Astrocyte of the cerebellum (primary cell): ENCODE measurements around the gene ING4.
"Not testable (repeated sequence)": the region's sequence is repeated elsewhere in the genome, so short reads cannot be mapped to it uniquely, and the experiment has no call there.

Experiments
- DNase-seq: peaks from one replicate; pipeline ENCODE4 v3.0.0-alpha.2; 2011; ENCODE audit warnings: low read depth
- H3K4me3 ChIP-seq: 2 replicates; pipeline ENCODE4 v1.5.1; 2011; ENCODE audit warnings: mild to moderate bottlenecking, low read depth, low read length, moderate library complexity
- CTCF ChIP-seq: IDR thresholded peaks from 2 replicates; pipeline ENCODE4 v1.5.1; 2012; ENCODE audit warnings: low read length, low read depth, moderate library complexity, mild to moderate bottlenecking; ENCODE audit errors: missing control alignments
- in situ Hi-C: cut with HindIII; loops from 2 replicates; pipeline ENCODE4 v1.10.0; 2017; ENCODE audit warnings: low sequenced_read_pairs

Gene ING4

DNA sequence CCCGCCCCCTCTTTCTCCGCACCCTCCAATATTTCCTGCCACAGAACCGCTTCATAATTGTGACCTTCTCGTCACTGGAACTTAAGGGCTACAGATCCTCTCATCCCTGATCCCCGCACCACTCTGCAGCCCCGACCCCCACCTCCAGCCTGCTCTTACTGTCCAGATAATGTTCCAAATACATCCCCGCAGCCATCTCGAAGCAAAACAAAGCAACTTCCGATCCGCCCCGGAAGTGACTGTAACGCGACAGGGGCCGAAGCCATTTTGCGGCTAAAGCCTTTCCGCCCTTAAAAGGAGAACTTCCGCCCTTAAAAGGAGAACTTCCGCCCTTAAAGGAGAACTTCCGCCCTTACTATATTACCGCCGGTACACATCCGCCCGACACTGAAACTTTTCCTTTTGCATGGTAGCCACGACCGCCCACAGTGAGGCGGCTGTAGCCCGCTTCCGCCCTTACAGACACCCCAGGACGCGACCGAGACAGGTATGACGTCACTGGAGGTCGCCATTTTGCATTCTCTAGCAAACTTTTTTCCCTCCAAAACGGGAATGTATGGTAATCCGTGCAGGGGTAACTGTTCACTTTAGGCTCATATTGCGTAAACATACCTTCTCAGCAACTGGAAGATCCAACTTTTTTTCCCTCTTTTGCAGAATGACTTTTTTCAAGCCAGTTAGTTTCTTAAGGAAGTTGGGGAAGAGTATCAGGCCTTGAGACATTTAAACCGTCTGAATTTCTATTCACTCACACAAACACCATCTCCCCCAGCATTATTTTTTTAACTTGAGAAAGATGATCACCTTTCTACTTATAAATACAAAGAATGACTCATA lies at the start of gene ING4:
Gene ING4 (minus strand): TSS at position 214 of the 837 bp plus-strand sequence. CDS start 18 bp downstream, at position 196.
- peak within 1 kb of the TSS; percentile 69 for H3K4me3 ChIP-seq
- in situ Hi-C loops: no loop called here
- peak; percentile 97 for DNase-seq
- TF ChIP-seq CTCF: no peak

GRCh38 chr12:6708960-6709394 lies 46.1 kb upstream of the ING4 start:
- H3K4me3 ChIP-seq: no peak overlapping the region
- TF ChIP-seq CTCF: no peak
- no peak for DNase-seq
- in situ Hi-C loops: no loop called here

GRCh38 chr12:6708351-6708750 lies 45.4 kb upstream of the ING4 start:
- in situ Hi-C loops, DNase-seq, H3K4me3 ChIP-seq: not testable (repeated sequence)

- no peak for TF ChIP-seq CTCF
- no peak for DNase-seq
- no peak overlapping the region for H3K4me3 ChIP-seq
- in situ Hi-C loops: no loop called here
These were observed 40.7 kb upstream of the ING4 start for GRCh38 chr12:6703631-6704030.

DNA sequence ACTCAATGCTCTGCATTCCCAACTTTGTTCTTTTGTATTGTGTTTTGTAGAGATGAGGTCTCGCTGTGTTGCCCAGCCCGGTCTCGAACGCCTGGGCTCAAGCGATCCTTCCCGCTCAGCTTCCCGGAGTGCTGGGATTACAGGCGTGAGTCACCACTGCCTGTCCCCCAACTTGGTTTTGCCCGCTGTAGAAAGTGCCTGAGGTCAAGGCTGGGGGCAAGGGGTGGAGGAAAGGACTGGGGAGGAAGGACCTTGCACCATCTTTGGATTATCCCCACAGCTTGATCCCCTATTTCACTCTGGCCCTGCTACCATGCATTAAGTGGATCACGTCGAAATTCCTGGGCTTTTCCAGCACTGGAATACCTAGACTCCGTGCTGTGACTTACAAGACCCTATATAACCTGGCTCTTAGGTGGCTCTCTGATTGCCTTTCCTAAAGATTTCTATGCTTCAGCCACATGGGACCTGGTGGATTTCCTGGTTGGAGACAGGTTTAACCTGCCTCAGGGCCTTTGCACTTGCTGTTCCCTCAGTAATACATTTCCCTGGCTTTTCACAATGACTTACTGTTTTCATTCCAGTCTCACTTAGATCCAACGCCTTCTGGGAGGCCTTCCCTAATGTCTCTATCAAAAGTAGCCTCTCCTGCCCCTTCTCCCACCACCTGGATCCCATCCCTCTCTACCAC lies 38.3 kb upstream of the ING4 start:
- DNase-seq: no peak
- no peak for TF ChIP-seq CTCF
- H3K4me3 ChIP-seq: peak overlapping the region; percentile 58
- in situ Hi-C loops: no loop called here

DNA sequence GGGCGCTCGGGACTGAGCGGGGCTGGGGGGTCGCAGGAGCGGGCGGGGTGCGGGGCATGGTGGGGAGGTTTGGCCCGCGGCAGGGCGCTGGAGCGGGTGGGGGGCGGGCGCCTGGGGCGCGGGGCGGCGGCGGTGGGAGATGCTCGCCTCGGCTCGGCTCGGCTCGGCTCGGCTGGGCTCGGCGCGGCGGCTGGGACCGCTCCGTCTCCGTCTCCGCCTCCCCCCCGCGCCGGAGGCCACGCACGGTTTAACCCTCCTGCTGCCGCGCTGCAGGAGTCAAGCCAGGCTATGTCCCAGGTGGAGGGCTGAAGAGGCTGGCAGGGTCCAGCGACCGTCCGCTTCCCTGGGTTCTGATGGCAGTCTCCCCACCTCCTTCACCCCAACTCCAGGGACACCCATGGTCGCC lies 37.7 kb upstream of the ING4 start, which contains the start of gene PIANP:
Gene PIANP (minus strand): TSS at position 170 of the 406 bp plus-strand sequence. CDS start 2,754 bp downstream, outside the sequence.
- in situ Hi-C loops: no loop called here
- TF ChIP-seq CTCF: no peak
- H3K4me3 ChIP-seq: peak within 1 kb of the TSS; percentile 58
- no peak for DNase-seq
